ENCODE data around the gene LDB2.

LDB2 gene

DNA sequence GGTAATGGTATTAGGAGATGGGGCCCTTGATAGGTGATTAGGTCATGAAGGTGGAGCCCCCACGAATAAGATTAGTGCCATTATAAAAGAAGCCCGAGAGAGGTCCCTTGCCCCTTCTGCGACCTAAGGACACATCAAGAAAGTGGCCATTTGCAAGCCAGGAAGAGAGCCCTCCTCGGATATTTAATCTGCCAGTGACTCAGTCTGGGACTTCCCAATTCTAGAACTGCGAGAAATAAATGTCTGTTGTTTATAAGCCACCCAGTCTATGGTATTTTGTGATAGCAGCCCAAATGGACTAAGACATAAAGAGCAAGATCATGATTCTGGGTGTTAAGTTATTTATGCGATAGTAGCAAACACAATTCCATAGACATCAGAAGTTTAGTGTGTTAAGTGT lies 192.2 kb downstream of the LDB2 start:
- H3K4me3 ChIP-seq (ENCODE audit: low read length) = no peak overlapping the region
- DNase-seq (ENCODE audit: low read depth, low spot score) = no peak

DNA sequence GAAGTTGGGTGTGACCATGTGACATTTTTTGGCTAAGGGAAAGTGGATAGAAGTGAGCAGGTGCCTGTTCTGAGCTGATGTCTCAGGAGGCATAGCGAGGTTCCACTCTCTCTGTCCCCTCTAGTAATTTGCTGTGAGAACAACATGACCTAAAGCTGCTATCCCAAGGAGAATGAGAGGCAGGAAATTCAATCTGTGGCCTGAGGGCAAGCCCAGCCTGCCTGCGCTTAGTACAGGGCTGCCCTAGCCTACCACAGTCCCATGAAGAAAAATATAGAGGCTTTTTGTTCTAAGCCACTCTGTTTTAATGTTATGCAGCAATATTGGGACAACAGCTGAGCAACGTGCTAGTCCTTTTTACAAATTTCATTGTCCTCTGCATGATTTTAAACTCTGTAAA lies 193.1 kb downstream of the LDB2 start:
- no peak overlapping the region for H3K4me3 ChIP-seq (ENCODE audit: low read length)
- no peak for DNase-seq (ENCODE audit: low read depth, low spot score)

DNA sequence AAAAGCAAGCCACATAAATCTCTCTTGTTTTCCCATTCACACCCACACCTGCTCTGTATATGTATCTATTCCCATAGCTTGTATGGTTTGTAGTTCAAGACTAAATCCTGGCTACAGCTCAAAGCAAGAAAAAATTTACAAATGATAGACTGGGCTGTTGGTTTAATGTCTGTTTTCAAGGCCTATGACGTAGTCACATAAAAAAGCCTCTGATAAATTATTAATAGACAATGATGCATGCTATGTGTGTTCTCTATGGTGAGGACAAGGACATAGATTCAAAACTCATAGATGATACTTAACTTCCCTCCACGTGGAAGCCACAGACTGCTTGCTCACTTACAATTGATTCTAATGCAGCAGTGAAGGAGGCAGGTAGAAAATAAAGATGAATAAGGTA lies 194.0 kb downstream of the LDB2 start:
- no peak overlapping the region for H3K4me3 ChIP-seq (ENCODE audit: low read length)
- no peak for DNase-seq (ENCODE audit: low read depth, low spot score)

DNA sequence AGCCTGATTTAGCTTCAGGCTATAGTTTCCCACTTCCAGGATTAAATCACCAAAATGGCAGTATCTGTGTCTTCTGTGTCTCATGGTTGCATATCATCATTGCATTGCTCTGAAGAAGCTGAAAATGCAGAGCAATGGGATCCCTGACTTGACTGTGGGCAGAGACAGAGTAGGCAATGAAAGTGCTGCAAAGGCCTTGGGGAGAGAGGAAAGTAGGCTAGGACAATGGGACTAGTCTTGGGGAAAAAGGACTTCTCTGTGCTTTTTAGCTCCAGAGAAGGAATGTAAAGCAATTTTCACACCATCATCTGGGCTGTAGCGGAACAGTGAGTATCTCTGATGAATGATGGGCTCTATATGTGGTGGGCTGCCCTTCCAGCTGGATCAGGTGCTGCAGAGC lies 202.5 kb downstream of the LDB2 start:
- DNase-seq (ENCODE audit: low read depth, low spot score) = no peak
- H3K4me3 ChIP-seq (ENCODE audit: low read length) = no peak overlapping the region

DNA sequence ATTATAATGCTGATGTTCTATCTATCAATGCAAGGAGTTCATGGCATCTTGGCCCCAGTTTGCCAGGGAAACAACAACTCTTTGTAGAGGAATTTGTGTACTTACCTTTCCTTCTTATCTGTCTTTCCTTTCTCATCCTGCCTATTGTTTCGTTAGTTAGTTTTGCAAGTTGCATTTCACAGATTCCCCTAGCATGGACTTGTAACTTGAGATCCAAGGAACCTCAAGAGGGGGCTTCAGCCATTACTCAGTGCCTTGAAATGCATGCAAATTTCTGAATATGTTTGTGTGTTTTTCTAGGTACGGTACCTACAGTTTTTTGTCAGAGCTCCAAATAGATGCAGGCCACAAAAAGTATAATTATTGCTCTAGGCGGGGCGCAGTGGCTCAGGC lies 203.6 kb downstream of the LDB2 start:
- H3K4me3 ChIP-seq (ENCODE audit: low read length) = no peak overlapping the region
- no peak for DNase-seq (ENCODE audit: low read depth, low spot score)

DNA sequence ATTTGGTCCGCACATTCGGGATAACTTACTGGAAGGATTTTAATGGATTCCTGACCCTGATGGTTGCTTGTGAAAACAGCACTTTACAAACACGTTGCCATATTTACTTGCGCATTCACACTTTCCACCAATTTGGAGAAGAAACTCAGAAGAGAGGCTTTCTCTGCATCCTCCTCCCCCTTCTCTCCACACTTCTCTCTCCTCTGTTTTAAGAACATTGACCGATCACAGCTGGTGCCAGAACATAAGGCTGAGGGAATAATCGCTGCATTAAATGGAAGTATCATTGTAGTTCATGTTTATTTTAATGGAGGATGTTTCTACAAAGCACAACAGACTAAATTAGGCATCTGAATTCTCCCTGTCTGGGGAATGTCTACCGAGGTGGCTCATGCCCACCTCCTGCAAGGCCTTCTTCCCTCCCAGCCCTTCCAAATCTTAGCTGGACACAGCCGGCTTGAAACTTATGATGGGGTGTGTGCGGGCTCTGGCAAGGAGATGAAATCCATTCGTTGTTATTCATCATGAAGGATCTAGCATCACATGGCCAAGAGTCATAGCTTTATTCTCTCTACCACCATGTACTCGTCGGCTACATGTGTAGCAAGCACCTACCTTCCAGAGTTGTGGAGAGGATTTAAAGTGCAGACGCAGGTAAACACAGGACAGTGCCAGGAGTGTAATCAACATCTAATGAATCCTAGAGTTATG lies 204.1 kb downstream of the LDB2 start:
- DNase-seq (ENCODE audit: low read depth, low spot score) = no peak
- H3K4me3 ChIP-seq (ENCODE audit: low read length) = no peak overlapping the region

DNA sequence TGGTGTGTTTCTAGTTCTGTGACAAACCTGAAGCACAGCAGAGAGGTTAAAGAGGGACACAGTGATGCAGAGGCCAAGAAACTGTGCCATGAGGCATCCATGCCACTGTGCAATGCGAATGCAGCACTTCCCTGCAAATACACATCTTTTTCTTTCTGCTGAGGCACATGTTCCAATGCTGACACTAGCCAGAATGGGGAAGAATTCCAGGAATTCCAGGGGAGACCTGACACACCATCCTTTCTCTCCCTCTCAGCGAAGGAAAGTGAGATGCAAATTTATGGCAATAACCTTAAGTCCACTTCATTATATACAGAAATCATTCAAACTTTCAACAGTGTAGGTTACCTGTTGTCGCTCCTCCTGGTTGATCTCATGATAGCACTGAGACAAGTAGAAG lies 204.8 kb downstream of the LDB2 start:
- no peak for DNase-seq (ENCODE audit: low read depth, low spot score)
- no peak overlapping the region for H3K4me3 ChIP-seq (ENCODE audit: low read length)

DNA sequence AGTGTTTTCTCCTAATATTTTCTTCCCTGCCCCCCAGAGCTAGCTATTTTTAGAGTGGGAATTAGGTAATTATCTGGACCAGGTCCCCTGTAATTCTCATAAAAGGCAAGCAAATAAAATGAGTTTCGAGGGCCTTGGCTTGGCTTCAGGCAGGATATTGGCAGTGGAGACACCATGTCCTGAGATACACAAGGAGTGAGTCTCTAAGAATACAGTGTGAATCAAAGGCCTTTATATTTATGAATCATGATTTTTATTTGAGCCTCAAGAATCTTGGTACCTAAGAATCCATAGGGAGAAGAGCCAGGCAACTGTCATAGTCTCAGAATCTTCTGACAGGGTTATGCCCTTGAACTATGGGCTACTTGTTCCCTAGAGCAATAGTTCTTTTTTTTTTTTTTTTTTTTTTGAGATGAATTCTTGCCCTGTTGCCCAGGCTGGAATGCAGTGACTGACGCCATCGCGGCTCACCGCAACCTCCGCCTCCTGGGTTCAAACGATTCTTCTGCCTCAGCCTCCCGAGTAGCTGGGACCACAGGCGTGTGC lies 205.4 kb downstream of the LDB2 start:
- DNase-seq (ENCODE audit: low read depth, low spot score) = no peak
- H3K4me3 ChIP-seq (ENCODE audit: low read length) = no peak overlapping the region

DNA sequence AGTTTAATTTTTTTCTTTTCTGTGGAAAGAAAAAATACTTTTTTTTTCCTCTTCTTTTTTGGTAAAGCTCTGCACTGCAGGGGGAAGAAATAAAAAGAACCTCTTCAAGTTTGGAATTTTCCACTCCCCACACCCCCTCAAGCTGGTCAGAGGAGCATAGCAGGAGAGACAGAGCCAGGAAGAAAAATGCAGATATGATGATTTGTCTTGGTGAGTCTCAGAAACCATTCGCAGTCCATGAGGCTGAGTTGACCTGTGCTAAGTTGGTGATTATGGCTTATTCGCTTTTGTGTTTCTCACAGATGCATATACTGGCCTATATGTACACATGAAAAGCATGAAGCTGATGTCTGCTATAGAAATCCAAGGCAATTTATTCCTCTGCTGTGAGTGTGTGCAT lies 205.9 kb downstream of the LDB2 start:
- no peak overlapping the region for H3K4me3 ChIP-seq (ENCODE audit: low read length)
- DNase-seq (ENCODE audit: low read depth, low spot score) = no peak

DNA sequence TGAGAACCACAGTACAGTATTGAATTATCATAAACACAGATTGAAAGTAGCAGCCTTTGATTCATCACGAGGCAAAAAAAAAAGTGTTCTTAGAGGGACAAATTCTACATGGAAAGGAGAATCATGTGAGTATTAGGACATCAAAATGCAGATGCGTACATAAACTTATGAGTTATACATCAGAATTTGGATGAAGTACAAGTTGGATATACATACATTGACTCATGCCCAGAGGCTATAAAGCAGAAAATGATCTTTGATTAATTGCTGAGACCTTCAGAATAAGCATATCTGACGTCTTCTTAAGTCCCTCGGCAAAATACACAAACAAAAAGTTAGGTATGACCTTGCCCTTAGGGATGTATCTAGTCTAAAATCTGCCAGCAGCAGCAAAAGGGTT lies 206.4 kb downstream of the LDB2 start:
- DNase-seq (ENCODE audit: low read depth, low spot score) = no peak
- no peak overlapping the region for H3K4me3 ChIP-seq (ENCODE audit: low read length)

DNA sequence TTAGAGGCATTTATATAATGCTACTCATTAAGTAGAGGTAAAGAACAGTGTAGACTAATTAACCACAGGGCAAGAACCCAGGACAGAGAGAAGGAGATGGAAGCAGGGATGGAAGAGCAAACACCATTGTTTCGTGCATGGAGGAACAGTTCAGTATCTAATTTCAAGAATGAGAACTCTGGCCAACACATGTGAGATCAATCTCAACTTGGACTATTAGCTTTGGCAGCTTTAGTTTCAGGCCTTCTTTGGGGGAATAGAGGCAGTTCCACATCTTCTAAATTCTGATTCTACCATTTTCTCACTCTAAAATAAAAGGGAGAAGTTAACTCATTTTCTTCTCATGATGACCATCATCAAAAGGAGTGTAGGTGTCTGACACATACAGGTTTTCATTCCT lies 207.0 kb downstream of the LDB2 start:
- no peak for DNase-seq (ENCODE audit: low read depth, low spot score)
- H3K4me3 ChIP-seq (ENCODE audit: low read length) = no peak overlapping the region

DNA sequence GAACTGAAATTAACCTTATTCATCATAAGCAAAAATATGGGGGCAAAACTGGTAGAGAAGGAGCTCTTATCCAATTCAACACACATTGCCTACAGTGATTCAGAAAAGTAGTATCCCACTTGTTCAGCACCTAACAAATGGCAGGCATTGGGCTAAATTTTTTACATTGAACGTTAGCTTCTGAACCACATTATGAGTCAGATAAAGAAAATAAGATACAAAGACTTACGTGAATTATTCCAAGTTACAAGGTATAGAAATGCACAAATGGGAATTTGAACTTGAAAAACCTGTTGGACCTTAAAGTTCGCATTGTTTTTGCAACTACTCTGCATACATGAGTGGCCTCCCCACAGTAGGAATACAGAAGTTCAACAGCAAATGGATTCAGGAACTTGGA lies 210.6 kb downstream of the LDB2 start:
- no peak overlapping the region for H3K4me3 ChIP-seq (ENCODE audit: low read length)
- no peak for DNase-seq (ENCODE audit: low read depth, low spot score)

DNA sequence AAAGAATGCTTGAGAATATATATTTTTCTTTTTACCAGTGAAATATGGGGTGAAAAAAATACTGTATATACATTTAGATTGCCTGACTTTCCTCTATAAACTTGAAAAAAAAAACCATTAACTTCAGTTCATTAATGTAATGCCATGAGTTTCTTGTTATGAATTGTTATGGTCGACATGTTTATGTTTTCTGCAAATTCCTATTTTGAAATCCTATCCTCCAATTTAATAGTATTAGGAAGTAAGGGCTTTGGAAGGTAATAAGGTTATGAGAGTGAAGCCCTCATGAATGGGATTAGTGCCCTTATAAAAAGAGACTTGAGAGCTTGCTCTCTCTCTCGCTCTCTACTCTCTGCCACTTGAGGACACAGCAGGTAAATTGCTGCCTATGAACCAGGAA lies 211.4 kb downstream of the LDB2 start:
- H3K4me3 ChIP-seq (ENCODE audit: low read length) = no peak overlapping the region
- no peak for DNase-seq (ENCODE audit: low read depth, low spot score)

DNA sequence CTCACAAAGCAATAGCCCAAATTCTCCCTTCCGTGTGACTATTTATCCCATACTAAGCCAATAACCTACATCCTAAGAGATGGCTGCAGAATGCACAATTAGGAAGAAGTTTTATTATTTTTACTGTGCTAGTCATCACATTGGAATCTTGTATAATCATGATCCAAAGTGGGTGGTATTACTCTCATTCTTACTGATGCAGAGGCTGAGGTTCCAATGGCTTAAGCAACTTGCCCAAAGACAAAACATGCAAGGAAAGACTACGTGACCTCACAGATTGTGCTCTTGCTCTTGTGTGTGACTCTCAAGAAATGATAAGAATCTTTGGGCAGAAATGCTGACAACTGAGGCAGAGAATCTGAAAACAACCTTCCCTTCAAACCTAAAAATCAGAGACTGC lies 212.2 kb downstream of the LDB2 start:
- H3K4me3 ChIP-seq (ENCODE audit: low read length) = no peak overlapping the region
- no peak for DNase-seq (ENCODE audit: low read depth, low spot score)

DNA sequence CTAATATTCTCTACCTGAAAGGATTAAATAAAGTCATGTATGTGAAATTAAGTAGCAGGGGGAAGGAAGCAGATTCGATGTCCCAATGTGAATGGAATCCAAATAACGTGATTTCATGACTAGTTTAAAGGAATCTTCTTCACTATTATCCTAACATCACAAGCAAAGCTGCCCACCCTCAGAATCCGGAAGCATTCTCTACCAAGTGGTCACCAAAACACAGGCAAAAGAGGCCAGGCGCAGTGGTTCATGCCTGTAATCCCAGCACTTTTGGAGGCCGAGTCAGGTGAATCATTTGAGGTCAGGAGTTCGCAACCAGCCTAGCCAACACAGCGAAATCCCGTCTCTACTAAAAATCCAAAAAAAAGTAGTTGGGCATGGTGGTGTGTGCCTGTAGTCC lies 212.9 kb downstream of the LDB2 start:
- DNase-seq (ENCODE audit: low read depth, low spot score) = no peak
- no peak overlapping the region for H3K4me3 ChIP-seq (ENCODE audit: low read length)

DNA sequence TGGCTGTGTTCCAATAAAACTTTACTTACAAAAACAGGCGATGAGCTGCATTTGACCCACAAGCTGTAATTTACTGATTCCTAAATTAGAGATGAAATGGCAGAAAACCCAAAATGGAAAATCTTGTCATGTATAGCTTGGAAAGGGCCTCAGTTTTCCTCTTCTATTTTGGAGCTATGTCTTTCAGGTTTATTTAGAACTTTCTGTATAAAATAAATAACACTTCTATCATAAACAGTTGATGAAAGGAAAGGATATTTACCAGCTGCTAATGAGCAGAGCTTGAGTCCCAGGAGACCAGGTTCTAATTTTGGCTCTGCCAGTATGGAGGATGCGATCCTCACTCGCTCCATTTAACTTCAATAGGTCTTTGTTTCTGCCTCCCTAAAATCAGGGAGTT lies 213.5 kb downstream of the LDB2 start:
- no peak for DNase-seq (ENCODE audit: low read depth, low spot score)
- no peak overlapping the region for H3K4me3 ChIP-seq (ENCODE audit: low read length)

DNA sequence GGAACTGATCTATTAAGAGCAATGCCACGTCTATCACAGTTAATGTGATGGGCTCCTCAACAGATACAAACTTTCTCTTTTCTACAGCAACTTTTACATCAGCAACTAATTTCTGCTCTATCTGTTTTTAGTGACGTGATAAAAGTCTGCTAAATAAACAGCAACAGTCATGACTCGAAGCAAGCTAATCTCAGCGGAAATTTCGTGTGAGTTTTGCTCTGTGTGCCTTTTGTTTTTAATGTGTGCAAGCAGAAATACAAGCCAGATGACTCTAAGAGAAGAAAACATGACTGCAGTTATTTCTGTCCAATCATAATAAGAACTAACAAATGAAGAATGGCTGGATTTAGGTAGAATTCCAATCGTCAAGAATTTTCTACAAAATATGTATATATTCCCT lies 214.3 kb downstream of the LDB2 start:
- no peak for DNase-seq (ENCODE audit: low read depth, low spot score)
- H3K4me3 ChIP-seq (ENCODE audit: low read length) = no peak overlapping the region

DNA sequence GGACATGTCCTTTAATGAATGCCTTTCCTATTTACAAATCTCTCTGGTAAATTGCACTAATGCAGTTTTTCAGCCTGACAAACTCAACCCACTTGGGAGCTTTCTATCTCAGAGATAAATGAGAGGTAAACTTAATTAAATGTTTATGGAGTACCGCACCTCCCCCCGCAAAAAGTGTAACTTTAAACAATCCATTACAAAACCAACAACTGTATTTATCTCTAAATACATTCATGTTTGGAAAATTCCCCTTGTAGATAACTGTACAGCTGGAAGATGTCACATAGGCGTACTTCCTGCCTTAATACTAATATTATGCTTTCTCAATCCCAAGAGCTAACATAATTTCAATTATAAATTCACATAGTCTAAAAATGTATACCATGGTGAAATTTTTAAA lies 215.5 kb downstream of the LDB2 start:
- H3K4me3 ChIP-seq (ENCODE audit: low read length) = no peak overlapping the region
- no peak for DNase-seq (ENCODE audit: low read depth, low spot score)

DNA sequence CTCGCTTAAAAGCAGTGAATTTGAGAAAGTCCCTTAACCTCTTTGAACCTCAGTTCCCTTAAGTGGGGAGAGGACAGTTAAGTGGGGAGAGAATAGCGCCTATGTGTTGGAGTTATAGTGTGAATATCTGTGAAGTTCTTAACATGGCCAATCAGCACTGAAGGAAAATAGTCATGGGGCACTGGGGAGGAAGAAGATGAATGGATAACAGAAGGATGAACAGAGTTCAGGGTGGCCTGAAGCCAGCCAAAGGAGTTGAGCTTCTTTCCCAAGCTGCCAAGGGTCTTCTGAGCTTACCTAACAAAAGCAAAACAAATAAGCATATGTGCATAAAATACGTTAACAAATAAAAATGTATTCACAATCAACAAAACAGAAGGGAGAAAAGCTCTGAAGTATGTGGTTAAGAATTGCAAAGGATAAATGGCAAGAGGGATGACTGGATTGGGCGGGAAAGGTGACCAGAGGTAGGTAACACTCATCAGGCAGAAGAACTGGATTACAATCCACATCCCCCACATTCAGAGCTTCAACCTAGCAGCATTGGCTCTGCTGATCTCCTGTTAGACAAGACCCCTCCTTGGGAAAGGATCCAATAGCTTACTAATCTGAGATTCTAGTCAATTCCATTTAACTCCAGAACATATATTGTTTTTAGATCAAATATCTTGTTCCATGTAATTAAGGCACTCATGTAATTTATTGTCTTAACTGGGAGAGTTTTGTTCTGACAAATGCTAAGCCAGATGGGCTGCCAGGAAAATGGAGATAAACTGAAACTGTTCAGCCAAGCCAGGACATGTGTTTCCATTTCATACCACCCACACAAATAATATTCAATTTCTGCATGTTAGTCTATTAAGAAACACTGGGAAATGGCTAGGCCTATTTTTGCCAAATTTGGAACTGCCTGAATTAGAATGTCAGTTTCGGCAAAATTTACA lies 221.2 kb downstream of the LDB2 start:
- H3K4me3 ChIP-seq (ENCODE audit: low read length) = no peak overlapping the region
- no peak for DNase-seq (ENCODE audit: low read depth, low spot score)

DNA sequence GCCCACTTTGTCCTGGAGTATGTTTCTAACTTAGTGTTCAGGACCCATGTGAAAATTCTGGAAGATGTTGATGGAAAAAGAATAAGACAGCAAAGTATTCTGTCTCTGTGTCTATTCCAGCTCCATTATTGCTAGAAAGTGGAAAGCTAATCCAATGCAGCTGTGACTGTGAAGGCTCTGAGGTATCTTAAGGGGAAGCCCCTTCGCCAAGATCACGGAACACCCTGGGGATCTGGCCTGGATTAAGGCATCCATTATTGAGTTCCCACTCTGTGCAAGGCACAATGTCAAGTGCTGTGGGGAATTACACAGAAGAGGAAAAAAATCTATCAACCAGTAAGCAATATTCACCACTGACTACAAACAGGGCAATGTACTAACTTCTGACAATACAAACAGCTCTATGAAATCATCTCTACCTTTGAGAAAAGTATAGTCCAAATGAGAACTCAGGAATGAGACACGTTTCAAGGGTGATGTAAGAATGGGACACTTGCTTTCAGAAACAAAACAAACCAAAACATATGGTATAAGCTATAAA lies 222.1 kb downstream of the LDB2 start:
- no peak overlapping the region for H3K4me3 ChIP-seq (ENCODE audit: low read length)
- no peak for DNase-seq (ENCODE audit: low read depth, low spot score)

Data from Jurkat, Clone E6-1 (cell line).